ENCODE results near the gene STEAP1.

- no peak for TF ChIP-seq CTCF (IDR thresholded peaks at IDR 0.05)
- TF ChIP-seq POLR2A (IDR thresholded peaks at IDR 0.05) = no peak
- TF ChIP-seq POLR2AphosphoS5 (IDR thresholded peaks at IDR 0.05) = no peak
Observed at GRCh38 chr7:90172624-90173023, 18.4 kb downstream of the STEAP1 start.
